GM18907 (cell line): ENCODE measurements around the gene PYGM.

ENCODE experiments used
- ATAC-seq: cut with Tn5 transposase; IDR thresholded peaks from one replicate; pipeline ENCODE4 v1.9.1; 2021; ENCODE audit warnings: mild to moderate bottlenecking, moderate library complexity; ENCODE audit not compliant: unreplicated experiment

Gene PYGM

DNA sequence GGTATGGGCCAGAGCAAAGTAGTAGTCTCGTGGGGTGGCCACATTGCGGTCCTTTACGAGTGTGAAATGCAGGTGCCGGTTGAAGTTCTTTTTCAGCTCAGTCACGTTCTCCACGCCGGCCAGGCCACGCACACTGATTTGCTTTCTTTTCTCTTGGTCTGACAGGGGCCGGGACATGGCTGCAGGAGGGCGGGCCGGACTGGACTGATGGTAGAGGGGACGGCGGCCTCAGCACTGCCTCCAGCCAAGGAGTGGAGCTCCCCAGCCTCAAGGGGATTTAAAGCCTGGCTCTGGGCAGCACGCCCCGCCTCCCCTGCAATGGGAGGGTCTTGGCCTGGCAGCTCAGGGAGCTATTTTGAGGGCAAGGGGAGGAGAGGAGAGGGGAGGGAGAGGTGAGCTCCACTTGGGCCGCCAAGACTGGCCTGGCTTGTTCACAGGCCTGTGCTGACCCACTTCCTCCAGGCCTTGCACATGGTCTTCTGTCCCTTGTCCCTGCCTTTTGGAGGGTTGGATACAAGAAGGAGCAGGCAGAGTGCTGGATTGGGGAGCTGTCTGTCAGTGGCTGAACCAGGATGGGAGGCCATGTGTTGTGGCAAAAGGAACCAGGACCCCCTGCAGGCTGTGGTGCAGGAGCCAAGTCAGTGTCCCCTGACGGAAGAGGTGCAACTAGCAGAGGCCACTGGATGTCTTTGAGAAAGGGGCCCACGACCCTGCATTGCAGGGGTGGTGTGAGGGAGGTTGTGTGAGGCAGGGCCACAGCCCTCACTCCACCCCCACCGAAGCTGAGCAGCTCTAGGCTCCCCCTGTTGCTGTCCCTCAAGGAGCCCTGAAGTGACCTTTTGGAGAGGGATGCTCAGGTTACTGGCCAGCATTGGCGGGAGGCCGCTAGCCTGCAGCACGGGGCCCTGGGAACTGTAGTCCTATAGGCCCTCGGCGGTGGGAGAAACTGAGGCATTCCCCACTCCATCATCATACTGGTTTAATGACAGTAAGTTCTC lies at the start of gene PYGM:
TSS of gene PYGM (minus strand) at position 253 of the 998 bp plus-strand sequence. CDS start at position 177, 76 bp downstream.
- no peak for ATAC-seq

DNA sequence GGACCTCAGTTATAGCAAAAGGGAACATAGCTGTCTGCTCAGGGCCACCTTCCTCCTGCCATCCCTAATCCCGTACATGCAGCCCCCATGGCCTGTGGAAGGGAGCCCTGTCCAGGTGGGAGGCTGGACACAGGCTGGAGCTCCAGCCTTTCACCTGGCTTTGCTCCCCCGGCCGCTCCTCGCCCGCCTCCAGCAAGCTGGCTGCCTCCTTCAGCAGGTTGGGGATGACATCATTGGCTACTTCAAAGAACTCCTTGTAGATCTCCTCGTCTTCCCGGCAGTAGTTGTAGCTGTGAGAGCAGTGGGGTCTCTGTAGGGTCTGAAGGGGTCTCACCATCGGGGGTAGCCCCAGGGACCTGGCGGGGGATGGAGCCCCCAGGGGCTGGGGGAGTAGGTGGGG lies 45.7 kb upstream of the PYGM start:
- no peak for ATAC-seq

DNA sequence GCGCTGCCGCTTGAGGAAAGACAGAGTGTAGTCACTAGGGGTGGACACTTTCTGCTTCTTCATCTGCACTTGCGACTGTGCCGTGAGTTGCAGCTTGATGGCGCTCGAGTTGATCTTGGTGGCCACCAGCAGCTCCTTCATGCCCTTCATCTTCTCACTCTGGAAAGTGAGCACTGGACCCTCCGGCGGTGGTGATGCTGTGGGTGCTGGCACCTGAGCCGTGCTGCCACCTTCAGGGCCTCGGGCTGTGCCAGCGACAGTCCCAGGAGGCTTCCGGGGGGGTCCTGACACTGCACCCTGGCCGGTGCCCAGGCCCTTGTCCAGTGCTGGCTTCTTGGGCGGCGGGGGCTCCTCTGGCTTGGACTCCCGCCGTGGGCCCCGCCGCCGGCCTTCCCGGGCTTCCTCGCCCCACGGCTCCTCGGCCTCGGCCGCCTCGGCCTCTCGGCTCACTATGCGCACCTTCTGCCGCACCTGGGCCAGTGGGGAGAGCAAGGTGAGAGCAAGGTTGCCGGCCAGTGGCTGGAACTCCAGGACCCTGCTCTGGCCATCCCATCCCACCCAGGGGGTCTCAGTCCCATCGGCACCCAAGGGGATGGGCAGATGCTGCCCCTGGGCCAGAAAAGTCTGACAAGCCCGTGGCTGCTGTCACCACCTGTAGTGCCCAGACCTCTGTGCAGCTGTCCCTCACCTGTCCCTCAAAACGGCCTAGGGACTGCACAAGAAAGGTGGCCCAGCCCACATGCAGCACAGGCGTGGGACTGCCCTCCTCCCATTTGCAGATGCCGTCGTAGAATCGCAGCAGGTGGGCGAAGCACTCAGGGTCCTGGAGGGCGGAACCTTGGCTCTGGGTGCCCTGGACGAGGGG lies 44.8 kb upstream of the PYGM start:
- no peak for ATAC-seq

DNA sequence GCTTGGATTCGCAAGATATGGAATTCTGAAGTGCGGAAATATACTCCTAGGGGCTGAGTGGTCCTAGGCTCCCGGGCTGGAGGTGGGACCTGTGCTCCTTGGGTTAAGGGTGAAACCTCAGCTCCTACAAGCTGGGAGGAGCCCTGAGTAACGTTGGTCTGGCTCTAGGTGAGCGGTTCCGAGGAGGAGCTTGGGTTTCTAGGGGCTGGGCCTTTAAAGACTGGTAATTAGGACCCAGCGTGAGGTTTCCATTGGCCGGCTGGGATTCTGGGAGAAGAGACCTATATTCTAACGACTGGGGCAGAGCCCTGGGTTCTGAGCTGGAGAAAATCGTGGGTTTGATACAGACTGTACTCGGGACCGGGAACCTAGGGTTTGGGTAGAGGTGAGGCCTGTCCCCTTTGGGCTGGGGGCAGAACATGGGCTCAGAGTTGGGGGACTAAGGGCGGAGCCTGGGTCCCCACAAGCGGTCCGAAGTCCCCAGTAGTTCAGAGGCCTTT lies 44.1 kb upstream of the PYGM start:
- no peak for ATAC-seq

DNA sequence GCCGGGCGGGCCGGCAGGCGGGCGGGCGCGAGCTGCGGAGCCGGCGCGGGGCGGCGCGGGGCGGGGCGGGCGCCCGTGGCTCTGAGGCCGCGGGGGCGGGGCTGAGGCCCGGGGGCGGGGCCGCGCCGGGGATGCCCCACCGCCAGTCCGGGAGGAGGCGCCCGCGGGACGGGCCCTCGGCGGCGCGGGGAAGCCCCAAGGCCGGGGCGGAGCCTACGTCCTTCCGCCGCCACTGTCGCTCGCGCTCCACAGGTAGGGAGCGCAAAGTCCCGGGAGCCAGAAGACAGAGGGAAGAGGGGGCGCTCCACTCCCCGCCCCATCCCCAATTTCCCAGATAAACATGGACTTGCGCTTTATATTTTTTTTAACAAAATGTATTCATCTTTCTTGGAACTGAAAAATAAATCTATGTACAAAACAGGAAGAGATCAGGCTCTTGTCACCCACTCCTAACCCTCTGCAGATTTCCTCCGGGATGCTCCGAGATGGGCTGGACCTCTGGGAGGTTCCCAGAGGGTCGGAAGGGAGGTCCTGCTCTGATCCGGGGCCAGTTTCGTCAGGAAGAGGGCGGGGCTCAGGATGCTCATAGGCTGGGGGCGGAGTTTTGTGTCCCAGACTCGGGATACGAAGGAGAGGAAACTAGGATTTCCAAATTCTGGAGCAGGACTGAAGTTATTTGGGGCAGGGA lies 43.5 kb upstream of the PYGM start, which contains the start of gene MAP4K2:
TSS of gene MAP4K2 (minus strand) at position 57 of the 688 bp plus-strand sequence. CDS start 65 bp downstream, outside the sequence.
- peak; percentile 53 for ATAC-seq

DNA sequence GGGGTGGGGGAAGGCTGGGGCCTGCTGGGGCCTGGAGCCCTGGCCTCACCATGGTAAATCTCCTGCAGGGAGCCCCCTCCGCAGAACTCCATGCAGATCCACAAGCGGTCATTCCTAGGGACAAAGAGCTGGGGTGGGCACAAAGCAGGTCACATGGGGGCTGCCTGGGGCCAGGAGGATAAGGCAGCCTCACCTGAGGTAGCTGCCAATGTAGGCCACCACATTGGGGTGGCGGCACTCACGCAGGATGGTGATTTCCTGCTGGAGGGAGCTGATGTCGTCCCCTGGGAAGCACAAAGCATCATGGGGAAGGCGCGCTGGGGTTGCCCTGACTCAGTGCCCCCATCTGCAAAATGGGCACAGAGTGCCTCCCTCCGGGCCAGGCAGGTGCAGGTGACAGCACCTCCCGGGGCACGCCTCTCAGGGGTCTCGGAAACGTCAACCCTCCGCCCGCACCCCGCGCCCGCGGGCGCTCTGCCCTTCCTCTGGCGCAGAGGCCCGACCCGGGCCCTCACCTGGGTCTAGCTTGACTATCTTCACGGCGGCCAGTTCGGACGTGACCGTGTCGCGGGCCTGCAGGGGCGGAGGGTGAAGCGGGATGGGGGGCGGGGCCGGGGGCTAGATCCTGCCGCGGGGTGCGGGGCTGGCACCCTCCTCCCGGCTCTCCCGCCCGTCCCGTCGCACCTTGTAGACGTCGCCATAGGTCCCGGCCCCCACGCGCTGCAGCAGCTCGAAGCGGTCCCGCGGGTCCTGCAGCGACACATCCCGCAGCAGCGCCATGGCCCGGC lies 42.8 kb upstream of the PYGM start:
- ATAC-seq = peak; percentile 18

DNA sequence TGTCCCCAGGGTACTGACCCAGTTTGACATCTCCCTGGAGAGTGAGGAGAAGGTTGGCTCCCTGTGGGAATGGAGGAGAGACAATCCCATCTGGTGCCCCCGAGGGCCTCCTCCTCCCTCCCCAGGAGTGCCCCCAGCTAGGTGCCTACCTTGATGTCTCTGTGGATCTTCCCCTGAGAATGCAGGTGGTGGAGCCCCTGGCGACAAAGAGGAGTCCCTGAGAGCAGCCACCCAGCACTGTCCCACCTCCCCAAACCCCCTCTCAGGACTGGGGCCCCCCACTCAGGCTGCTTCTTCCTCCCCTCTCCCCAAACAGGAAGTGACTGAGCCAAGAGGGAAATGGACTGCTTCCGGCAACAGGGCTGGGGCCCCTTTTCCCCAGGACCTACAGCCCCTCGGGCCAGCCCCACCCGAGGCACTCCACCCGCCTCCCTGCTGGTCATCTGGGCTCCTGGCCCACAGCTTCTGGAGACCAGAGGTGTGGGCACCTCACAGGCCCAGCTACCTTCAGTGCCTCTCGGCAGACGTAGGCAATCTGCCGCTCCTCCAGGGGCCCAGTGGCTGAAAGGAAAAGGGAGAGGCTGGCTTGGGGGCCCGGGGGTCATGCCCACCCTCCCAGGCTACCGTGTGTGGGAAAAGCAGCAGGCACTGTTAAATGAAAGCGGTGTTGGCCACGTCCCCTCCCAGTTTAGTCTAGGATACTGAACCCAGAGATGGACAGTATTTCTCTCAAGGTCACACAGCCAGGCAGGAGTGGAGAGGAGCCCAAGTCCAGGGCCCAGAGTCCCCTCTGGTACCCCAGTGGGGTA lies 42.0 kb upstream of the PYGM start:
- no peak for ATAC-seq

DNA sequence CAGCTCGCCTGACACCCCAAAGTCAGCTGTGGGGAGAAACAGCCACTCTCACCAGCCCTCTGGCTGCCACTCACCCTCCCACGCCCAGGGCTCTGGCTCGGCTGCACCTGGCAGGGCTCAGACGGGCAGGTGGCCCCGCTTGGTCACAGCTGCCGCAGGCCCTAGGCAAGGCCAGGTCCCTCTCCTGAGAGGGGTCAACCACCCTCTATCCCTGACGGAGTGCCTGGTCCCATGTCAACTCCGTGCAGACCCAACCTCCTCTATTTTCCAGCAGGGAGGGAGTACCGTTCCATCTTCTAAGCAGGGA lies 41.3 kb upstream of the PYGM start:
- no peak for ATAC-seq

DNA sequence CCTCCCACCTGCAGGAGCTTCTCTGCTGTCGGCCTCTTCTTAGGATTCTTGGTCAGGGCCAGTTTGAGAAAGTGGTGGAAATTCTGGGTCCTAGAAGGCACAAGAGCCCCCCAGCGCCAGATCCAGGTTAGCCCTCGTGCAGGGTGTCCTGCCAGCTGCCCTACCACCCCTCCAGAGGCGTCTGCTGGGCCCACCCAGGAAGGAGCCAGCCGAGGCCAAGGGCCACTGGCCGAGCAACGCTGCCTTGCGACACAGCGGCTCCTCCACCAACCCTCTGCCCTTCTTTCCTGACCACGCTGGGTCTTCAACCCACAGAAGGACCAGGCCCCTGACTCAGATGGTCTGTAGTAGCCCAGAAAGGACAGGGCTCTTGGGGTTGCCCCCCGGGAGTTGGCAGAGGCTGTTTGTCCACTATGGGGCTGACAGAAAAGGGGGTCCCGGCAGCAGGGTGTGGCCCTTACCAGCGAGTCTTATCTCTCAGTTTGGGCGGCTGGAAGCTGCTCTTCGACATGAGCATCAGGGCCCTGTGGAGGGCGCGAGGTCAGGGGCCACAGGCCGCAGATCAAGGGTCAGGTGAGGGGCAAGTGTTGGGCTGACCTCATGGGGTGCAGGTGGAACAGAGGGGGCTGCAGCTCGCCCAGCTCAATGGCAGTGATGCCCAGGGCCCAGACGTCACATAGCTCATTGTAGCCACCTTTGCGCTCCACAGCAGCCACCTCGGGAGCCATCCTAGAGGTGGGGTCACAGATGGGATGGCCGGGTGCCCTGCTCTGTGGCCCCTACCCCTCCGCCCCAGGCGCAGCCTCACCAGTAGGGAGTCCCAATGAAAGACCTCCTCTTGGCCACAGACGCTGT lies 40.8 kb upstream of the PYGM start:
- ATAC-seq = no peak

DNA sequence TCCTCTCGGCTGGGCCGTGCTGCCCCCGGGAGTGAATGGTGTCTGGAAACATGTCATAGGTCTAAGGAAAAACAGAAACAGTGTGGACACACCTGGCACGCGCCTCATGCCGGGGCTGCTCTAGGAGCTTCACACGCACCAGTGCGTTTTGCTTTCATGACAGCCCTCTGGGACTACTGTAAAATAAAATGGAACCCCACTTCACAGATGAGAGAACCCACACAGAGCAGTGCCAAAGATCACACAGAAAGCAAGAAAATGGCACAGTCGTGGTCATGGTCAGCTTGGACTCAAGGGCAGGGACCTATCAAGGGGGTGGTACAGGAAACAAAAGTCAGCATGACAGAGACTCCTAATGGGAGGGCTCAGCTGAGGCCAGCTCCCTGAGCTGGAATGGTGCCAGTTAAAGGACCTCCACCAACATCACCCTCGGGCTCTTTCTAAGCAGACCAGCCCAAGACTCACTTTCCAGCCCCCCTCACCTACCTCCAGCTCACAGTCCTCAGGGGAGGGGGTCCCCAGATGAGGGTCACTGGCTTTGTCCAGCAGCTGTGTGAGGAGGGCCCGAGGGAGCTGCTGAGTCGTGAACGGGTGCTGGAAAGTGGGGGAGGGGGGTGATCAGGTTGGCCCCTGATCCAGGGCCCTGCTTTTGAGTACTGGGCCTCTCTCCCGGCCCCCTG lies 40.0 kb upstream of the PYGM start:
- ATAC-seq = no peak

DNA sequence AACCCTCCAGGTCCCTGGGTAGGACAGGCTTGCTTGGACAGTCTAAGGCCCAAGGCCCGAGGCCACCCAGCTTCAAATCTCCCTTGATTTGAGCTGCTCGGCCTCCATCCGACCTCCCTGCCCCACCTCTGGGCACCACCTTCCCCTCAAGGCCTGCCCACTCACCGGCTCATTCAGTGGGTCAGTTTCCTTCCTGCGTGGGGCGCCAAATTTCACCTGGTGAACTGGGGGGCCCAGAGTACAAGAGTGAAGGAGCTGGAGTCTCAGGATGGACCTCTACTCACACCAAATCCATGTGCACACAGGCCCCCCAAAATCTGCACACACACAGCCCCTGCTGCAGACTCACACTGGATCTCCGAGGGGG lies 39.5 kb upstream of the PYGM start:
- ATAC-seq = no peak

DNA sequence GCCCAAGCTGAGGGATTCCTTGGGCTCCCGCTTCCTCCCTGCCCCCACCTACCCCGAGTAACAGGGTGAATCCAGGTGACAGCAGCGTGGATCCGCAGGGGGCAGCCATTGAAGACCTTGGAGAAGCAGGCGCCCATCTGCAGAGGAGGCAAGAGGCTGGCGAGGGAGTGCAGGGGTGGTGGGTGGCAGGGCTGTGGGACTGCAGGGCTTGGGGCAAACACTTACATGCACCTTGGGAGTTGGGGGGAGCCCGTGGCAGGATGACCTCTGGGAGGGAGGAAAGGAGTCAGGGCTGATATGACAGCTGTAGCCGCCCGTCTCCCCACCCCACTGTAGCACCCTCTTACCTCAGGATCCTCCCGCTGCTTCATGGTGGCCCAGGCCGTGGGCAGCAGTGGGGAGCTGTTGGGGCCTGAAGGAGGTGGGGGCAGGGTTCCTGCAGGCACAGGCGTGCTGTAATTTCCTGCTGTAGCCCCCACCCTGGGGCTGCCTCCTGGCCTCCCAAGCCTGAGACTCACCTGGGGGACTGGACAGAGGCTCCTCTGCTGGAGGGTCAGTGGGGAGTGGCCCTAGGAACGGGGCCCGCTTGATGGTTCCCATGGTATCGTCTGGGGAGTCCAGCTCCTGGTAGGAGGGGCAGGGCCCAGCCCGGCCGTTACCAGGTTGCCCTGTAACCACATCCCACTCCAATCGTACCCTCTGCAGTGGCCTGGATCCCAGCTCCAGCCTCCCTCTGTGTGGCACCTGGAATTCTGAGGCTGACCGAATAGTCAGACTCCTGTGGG lies 37.2 kb upstream of the PYGM start:
- ATAC-seq = no peak

DNA sequence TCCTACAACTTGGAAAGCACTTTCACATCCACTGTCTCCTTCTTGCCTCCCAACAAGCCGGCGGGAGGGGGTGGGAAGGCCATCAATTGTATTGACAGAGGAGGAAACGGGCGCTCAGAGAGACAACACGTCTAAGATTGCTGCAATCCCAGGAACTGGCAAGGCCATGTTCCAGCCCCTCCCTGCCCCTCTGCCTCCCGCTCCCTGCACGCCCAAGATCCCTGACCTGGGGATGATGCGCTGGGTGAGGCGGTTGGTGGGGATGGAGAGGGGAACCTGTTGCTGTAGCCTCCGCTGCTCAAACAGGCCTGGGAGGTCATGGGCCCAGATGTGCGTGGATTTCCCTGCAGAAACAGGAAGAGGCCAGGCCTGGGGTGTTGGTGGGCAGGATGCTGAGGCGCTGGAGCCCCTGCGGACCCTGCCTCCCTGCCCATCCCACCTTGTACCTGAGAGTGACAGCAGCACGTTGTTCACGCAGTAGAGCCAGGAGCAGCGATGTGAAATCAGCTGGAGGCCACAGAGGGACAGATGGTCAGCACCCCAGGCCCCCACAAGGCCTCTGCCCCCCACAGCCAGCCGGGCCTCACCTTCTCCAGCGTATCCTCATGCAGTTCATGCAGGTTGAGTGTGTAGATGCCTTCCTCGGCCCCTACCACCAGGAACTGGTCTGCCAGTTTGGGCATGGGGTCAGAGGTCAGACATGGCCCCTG lies 36.4 kb upstream of the PYGM start:
- ATAC-seq = no peak

DNA sequence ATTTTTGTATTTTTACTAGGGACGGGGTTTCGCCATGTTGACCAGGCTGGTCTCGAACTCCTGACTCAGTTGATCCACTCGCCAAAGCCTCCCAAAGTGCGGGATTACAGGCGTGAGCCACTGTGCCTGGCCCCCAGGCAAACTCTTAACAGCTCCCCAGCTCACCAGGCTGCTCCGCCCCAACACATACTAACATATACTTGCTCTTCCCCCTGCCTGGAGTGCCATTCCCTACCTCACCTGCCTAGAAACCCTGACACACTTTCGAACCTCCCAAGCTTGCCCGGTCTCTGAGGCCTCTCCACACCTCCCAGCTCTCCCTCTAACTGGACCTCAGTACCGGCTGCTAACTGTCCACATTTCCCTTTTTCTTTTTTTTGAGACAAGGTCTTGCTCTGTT lies 34.8 kb upstream of the PYGM start:
- no peak for ATAC-seq

DNA sequence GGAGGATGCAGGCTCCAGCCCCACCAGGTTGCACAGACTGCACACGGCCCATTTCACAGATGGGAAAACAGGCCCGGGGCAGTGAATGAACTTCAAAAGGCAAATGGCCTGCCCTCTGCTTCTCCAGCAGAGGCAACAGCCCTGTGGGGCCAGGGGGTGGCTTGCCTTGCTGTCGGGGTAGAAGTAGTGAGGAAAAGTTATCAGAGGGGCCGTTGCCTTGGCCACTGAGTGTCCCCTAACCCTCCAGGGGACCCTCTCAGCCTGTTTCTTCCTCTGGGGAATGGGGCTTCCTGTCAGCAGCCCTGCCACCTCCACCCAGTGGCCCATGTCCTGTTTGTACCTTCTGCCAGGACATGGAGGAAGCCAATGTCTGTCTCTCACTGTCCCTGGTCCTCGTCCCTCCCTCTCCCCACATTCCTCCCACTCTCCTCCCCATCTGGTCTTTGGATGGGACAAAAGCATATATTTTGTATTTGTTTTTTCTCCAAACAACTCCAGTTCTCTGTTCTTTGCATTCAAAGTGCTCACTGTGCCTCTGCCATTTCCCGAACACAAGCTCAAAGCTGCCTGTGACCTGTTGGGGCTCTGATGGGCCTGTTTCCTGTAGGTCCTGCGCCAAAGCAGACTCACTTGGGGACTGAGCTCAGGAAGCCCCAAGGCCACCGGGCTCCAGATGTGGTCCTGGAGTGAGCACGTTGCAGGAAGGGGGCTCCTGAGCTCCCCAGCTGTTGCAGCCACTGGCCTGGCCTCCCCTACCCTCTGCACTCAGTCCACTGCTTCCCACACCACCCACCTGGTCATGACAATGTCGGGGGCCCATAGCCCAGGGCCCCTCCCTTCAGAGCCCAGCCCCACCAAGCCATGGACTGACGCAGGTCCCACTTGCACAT lies 33.7 kb upstream of the PYGM start:
- ATAC-seq = no peak

DNA sequence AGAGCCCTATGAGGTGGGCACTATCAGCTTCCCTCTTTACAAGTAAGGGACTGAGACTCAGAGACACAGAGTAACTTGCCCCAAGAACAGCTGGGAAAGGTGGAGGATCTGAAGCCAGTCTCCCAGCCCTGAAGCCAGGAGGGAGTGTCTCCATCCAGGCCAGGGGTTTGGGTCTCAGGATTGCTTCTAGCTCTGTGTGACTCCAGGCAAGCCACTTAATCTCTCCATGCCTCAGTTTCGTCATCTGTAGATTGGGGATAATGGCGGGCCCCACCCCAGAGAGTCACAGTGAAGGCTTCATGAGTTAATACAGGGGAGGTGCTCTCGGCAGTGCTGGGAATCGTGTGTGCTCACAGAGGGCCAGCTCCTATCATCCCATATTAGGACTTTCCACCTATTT lies 32.7 kb upstream of the PYGM start:
- ATAC-seq = no peak
